ENCODE measurements around the gene PANX1. TPM values are rescaled to one million over a fixed set of nuclear protein-coding genes. Genes with fewer than 3 reads are reported as not detected.

Gene PANX1
- total RNA-seq, 1 donor = 39.0 TPM

DNA sequence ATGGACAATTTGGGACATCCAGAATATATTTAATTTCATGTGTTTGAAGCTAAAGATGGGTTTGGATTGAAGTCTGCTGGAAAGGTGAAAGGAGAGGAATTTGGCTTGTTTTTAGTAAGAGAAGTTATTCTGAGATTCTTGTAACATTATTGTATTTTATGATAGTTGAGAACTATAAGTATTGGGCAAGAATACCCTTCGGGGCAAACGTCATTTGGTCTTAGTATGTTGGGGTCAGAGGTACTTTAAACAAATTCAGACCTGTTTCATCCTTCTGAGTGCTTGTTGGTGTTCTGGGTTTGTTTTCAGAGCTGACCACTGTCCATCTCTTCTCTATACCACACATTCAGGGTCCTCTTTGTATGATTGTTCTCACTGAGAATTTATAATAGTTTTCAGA lies 19.5 kb downstream of the PANX1 start:
- no peak overlapping the region for H3K4me3 ChIP-seq (ENCODE audit: low read depth, low read length)
- TF ChIP-seq, protein P1, sequence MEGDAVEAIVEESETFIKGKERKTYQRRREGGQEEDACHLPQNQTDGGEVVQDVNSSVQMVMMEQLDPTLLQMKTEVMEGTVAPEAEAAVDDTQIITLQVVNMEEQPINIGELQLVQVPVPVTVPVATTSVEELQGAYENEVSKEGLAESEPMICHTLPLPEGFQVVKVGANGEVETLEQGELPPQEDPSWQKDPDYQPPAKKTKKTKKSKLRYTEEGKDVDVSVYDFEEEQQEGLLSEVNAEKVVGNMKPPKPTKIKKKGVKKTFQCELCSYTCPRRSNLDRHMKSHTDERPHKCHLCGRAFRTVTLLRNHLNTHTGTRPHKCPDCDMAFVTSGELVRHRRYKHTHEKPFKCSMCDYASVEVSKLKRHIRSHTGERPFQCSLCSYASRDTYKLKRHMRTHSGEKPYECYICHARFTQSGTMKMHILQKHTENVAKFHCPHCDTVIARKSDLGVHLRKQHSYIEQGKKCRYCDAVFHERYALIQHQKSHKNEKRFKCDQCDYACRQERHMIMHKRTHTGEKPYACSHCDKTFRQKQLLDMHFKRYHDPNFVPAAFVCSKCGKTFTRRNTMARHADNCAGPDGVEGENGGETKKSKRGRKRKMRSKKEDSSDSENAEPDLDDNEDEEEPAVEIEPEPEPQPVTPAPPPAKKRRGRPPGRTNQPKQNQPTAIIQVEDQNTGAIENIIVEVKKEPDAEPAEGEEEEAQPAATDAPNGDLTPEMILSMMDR (IDR thresholded peaks at IDR 0.05; ENCODE audit: insufficient read depth, low read length) = no peak
- DNase-seq (ENCODE audit: low read depth) = no peak

DNA sequence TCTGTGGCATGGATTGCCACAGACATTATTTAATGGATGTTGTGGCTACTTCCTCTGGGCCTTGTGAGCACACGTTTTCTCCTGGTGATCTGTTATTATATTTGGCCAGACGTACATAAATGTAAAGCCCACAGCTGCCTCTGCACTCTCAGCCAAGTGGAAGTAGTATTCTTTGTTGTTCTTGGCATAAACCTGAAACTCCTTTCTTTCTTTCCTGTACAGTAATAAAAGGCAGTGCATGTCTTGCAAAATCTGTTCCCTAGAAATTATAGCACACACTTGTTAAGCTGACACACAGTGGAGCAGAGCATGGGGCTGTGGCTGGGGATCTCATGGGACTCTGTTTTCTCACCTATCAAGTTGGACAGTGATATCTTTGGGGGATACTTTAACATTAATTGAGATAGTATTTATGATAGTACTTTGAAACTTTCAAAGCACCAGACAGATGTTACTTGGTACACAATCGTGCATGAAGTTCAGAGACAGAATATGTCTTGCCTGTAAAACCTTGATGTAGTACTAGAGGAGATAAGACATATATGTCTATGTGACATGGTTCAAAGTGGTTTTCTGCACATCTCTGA lies 20.9 kb downstream of the PANX1 start:
- H3K4me3 ChIP-seq (ENCODE audit: low read depth, low read length) = no peak overlapping the region
- TF ChIP-seq, protein P1 (IDR thresholded peaks at IDR 0.05; ENCODE audit: insufficient read depth, low read length) = no peak
- peak; percentile 86 for DNase-seq (ENCODE audit: low read depth)

DNA sequence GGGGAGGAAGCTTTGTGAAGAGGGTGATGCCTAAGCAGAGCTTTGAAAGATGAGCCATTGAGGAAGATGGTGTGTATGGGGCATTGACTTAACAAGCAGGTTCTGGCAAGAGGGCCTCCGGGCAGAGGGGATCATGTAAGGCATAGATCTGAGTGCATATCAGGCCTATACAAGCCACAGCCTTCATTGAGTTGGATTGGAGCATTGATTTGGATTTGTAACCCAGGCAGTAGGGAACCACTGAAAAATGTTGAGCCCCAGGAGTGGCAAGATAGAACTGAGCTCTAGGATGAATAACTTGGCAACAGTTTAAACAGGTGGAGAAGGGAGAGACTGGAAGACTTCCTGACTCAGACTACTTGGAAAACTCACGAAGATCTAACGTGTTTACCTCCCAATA lies 21.4 kb downstream of the PANX1 start:
- DNase-seq (ENCODE audit: low read depth) = no peak
- TF ChIP-seq, protein P1 (IDR thresholded peaks at IDR 0.05; ENCODE audit: insufficient read depth, low read length) = no peak
- no peak overlapping the region for H3K4me3 ChIP-seq (ENCODE audit: low read depth, low read length)

DNA sequence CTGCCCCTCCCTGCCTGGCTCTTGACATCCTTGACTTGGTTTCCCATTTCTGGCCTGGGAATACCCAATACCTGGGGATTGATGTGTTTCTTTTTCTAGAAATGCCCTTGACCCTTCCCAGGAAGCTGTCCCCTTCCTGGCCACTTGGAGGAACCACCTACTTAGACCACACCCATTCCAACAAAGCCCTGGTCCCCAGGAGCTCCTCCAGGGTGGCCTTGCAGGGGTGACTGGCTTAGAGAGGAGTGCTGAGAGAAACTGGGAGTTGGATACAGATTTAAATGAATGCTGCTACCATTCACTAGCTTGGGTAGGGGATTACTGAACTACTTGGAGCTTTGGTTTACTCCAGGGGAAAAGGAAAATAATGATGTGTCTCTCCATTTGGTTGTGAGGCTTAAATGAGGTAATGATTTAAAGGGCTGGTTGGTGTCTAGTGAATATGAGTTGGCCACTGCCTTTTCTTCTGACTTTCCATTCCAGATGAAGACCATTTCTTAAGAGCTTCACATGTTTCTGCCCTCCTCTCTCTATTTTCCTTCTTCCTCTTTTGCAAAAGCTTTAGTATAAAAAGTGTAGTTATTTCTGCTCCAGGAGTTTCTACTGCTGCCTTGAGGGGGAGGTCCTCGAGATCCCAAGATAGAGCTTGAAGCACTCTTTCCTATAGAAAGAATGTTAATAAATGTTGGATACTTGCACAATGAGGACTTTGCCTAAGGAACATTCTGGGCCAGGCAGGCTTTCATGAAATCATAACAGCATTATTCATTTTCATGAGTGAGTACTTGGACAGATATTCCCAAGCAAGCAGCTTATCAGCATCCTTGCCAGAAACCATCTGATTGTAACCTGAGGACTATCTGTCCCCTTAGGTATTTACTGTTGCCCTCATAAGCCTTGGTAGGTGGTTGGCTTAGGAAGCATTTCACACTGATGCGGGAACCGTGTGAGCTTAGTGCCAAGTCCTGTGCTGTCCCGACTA lies 22.4 kb downstream of the PANX1 start:
- H3K4me3 ChIP-seq (ENCODE audit: low read depth, low read length) = no peak overlapping the region
- TF ChIP-seq, protein P1 (IDR thresholded peaks at IDR 0.05; ENCODE audit: insufficient read depth, low read length) = no peak
- no peak for DNase-seq (ENCODE audit: low read depth)

DNA sequence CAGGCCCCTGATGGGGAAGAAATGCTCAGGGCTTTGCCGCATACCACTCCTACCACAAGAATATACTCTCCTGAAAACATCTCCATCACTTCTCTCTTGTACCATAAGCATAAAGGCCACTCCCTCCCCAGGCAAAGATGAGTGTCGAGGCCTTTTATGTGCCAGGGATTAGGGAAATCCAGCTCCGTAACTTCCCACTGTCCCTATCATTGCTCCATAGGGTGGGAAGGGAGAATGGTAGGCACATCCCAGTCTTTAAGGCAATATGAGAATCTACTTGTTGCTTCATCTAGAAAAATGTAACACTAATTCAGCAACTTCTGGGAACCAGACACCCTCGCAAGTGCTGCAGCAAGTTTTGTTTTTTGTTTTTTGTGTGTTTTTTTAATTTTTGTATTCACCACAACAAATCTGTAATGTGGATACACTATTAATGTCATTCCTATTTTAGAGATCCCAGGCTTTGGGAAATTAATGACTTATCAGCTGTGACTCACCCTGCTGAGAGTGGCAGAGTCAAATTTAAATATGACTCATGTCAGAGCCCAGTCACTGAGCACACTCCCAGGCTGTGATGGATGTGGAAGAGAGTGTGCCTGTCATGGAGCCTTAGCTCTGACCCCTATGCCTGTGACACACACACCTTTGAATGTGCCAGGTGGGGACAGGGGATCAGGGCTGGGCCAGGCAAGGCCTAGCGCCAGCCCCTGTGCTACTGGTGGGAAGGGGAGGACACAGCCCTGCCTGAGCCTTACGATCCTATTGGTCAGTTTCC lies 23.4 kb downstream of the PANX1 start:
- H3K4me3 ChIP-seq (ENCODE audit: low read depth, low read length) = no peak overlapping the region
- DNase-seq (ENCODE audit: low read depth) = peak; percentile 80
- TF ChIP-seq, protein P1 (IDR thresholded peaks at IDR 0.05; ENCODE audit: insufficient read depth, low read length) = no peak

DNA sequence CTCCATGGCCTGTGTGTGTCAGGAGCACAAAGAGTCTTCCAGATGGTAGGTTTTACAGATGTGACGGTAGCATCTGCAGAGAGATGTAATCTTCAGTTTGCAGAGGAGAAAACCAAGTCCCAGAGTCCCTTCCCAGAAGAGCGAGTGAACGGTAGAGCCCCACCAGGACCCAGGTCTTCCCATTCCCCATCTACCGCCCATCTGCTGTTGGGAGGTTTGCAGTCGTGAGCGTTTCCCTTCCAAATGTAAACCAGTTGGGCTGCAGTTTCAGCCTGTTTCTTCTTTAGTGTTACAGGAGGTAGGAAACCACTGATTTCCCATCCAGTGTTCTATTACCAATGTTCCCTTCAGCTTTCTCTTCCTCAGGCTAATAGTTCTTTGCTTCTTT lies 24.0 kb downstream of the PANX1 start:
- TF ChIP-seq, protein P1 (IDR thresholded peaks at IDR 0.05; ENCODE audit: insufficient read depth, low read length) = no peak
- no peak for DNase-seq (ENCODE audit: low read depth)
- H3K4me3 ChIP-seq (ENCODE audit: low read depth, low read length) = no peak overlapping the region

Data from fibroblast of the aortic adventitia (primary cell).